ENCODE data around the gene CD207. TPM values are rescaled to one million over a fixed set of nuclear protein-coding genes. Genes with fewer than 3 reads are reported as not detected.

CD207 gene
- total RNA-seq, 1 donor: not detected

- H3K4me3 ChIP-seq (ENCODE audit: low read depth, low read length): no peak overlapping the region
- TF ChIP-seq CTCF (IDR thresholded peaks at IDR 0.05; ENCODE audit: insufficient read depth, low read depth, low read length): no peak
- no peak for DNase-seq (ENCODE audit: low read depth)
Observed at GRCh38 chr2:70831861-70832260, 3.8 kb downstream of the CD207 start.

- no peak overlapping the region for H3K4me3 ChIP-seq (ENCODE audit: low read depth, low read length)
- TF ChIP-seq CTCF (IDR thresholded peaks at IDR 0.05; ENCODE audit: insufficient read depth, low read depth, low read length): no peak
- no peak for DNase-seq (ENCODE audit: low read depth)
Observed at GRCh38 chr2:70830366-70830765, 5.2 kb downstream of the CD207 start.

GRCh38 chr2:70829916-70830315 is 5.7 kb downstream of the CD207 start:
- no peak for TF ChIP-seq CTCF (IDR thresholded peaks at IDR 0.05; ENCODE audit: insufficient read depth, low read depth, low read length)
- no peak for DNase-seq (ENCODE audit: low read depth)
- no peak overlapping the region for H3K4me3 ChIP-seq (ENCODE audit: low read depth, low read length)

GRCh38 chr2:70828914-70829824 is 6.4 kb downstream of the CD207 start:
- DNase-seq (ENCODE audit: low read depth): no peak
- no peak overlapping the region for H3K4me3 ChIP-seq (ENCODE audit: low read depth, low read length)
- TF ChIP-seq CTCF (IDR thresholded peaks at IDR 0.05; ENCODE audit: insufficient read depth, low read depth, low read length): no peak

GRCh38 chr2:70828115-70828514 is 7.5 kb downstream of the CD207 start:
- H3K4me3 ChIP-seq (ENCODE audit: low read depth, low read length): no peak overlapping the region
- TF ChIP-seq CTCF (IDR thresholded peaks at IDR 0.05; ENCODE audit: insufficient read depth, low read depth, low read length): no peak
- DNase-seq (ENCODE audit: low read depth): no peak

- no peak overlapping the region for H3K4me3 ChIP-seq (ENCODE audit: low read depth, low read length)
- TF ChIP-seq CTCF (IDR thresholded peaks at IDR 0.05; ENCODE audit: insufficient read depth, low read depth, low read length): no peak
- DNase-seq (ENCODE audit: low read depth): no peak
Observed at GRCh38 chr2:70827388-70827787, 8.2 kb downstream of the CD207 start.

All from fibroblast of villous mesenchyme (primary cell).